ENCODE results near the gene GSDME.

- TF ChIP-seq POLR2AphosphoS5 (IDR thresholded peaks at IDR 0.05; ENCODE audit: low read depth, low read length) = no peak
- no peak for TF ChIP-seq CTCF (IDR thresholded peaks at IDR 0.05)
Observed at GRCh38 chr7:24800073-24800472, 42.8 kb upstream of the GSDME start.
